Tibial nerve (tissue), 3 donors: ENCODE measurements around the gene RREB1.

ENCODE experiments used
- EP300 ChIP-seq, 2 donors: sonication (generic); formaldehyde crosslinking; IDR thresholded peaks; one replicate each; pipeline ENCODE4 v1.6.1; 2017; ENCODE audit warnings: antibody characterized with exemption in 2 of 2, mild to moderate bottlenecking in 1 of 2
- POLR2A ChIP-seq, 2 donors: fragments of 450-650 bp; IDR thresholded peaks; one replicate each; pipeline ENCODE4 v1.6.1; 2017; ENCODE audit warnings: antibody characterized with exemption in 2 of 2, mild to moderate bottlenecking in 2 of 2, moderate library complexity in 2 of 2

GRCh38 chr6:7098993-7099392 is 8.8 kb upstream of the RREB1 start:
- TF ChIP-seq POLR2A (IDR thresholded peaks at IDR 0.05), result no peak
- TF ChIP-seq EP300 (IDR thresholded peaks at IDR 0.05), result no peak
